ENCODE results near the gene LGALS7B.
"Not testable (repeated sequence)": the region's sequence is repeated elsewhere in the genome, so short reads cannot be mapped to it uniquely, and the experiment has no call there.

The LGALS7B gene

DNA sequence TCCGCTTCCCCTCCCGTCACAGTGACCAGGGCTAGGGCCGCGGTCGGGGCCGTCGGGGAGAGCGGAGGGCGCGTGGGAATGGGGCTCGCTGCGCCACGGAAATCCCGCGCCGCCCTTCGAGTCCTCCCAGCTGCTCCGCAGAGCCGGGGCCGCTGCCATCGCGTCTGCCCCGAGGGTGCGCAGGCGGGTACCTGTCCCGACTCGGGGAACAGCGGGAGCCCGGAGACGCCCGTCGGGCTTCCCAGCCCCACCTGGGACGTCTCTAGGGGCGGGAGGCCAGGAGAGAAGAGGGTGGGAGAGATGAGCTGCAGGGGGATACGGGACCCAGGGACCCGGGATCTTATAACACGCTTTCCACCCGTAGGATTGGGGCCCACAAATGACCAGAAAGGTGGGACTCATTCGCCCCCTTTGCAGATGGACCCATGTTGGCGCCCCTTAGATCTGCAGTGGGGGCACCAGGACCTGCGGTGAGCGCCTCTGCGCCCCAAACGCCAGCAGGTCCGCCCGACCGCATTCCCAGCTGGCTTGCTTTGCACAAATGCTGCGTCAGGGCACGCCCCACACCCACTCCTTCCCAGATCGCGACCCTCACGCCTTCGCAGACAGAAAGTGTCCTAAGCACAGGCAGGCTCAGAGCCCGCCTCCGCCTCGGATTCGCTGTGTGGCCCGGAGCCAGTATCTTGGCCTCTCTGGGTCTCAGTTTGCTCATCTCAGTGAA lies 18.6 kb upstream of the LGALS7B start:
- not testable (repeated sequence) for DNase-seq (ENCODE audit: low spot score)

DNA sequence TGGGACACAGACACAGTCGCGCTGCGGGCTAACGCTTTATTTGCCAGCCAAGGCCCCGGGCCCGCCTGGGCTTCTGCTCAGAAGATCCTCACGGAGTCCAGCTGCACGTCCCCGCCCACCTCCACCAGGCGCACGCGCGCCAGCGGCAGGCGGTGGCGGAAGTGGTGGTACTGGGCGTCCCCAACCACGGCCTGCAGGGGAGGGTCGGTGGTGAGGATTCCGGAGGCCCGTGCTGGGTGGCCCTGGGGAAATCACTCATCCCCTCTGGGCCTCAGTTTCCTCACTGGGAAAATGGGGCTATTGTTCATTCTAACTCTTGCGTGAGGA lies 18.1 kb upstream of the LGALS7B start:
- not testable (repeated sequence) for DNase-seq (ENCODE audit: low spot score)

DNA sequence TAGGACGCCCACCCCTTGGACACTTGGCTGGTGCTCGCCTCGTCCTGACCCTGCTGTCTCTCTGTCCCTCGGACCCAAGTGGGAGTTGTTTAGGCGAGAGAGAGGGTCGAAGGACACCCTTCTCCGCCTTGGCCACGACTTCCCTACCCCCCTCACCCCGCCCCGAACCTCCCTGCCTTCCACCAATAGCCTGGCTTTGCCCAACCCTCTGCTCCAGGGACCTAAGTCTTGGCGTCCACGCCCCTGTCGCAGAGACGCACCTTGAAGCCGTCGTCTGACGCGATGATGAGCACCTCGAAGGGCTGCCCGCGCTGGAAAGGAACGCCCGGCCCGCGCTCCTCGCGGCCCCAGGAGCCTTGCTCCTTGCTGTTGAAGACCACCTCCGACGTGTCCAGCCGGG lies 17.4 kb upstream of the LGALS7B start:
- not testable (repeated sequence) for DNase-seq (ENCODE audit: low spot score)

DNA sequence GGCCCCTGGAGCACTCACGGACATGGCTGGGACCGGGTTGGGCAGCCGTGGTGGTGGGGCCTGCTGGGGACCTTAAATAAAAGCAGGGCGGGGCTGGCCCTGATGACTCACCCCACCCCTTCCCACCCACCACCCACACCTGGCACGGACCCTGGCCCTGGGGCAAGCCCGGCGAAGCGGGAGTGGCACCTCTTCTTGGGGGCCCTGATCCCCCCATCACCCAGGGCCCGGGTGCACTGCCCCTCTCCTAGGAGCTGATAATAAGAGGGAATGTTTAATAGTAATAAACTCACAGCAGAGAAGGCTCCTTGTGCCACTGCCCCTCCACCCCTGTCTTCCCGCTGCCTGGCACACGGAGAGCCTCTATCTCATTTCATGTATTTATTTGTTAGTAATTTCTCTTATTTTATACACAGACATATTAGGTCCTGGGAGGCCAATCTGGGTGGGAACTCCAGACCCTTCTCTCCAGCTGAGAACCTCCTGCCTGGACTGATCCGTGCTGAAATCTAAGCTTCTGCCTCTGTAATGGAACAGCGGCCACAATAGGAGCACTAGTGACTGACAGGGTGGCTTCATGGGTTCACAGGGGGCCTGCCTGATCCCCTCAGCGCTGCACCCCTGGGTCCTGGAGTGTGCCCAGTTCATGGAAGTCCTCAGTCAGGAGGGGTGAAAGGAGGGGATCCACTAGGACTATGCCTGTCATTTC lies 15.4 kb upstream of the LGALS7B start, which contains the start of gene LGALS7:
Gene LGALS7 (minus strand): TSS at position 49 of the 709 bp plus-strand sequence. CDS start 25 bp downstream, at position 24.
- no peak for DNase-seq (ENCODE audit: low spot score)

DNA sequence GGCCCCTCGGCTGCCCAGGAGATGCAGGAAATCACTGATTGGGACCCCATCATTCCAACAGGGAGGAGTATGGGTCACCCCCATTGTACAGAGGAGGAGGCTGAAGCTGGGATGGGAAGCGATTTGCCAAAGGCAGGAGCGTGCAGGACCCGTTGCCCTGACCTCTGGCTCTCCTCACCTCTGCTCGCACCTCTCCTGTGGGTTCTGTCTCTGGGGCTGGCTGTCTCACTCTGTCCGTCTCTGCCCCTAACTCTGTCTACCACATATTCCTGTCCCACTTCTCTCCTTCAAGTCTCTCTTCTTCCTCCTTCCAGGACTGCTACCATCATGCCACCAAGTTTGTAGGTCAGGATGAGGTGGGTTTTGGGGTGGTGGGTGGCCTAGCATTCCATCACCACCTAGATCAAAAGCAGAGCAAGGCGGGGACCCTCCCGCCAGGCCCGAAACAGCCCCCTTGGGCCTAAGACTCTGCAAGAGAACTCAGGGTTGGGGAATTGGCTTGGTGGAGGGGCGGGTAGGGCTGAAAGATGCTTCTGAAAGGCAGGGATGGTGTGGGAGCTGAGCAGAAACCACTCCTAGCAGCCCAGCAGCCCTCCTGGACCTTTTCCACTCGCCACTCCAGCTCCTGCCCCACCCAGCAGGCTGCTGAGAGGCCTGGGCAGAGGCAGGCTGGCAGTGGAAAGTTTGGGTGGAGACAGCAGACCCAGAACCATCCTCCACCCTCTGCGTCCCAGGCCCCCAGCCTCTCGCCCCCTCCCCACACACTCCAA lies 14.6 kb upstream of the LGALS7B start:
- DNase-seq (ENCODE audit: low spot score), result no peak

DNA sequence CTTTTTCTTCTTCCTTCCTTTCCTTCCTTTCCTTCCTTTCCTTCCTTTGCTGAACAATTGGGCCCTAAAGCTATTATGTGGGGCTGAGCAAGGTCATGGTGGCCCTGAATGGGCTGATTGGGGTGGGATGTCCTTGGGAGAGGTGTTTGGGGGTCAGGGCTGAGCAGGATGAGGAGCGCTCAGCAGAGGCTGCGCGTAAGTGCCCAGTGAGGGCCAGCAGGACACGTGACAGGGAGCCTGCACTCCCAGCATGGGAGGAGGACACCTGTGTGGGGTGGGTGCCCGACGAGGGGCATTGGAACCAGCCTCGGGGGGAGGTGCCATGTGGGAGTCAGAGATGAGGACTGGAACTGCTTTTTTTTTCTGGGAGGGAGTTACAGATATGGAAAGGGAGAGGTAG lies 10.3 kb upstream of the LGALS7B start:
- DNase-seq (ENCODE audit: low spot score), result no peak

DNA sequence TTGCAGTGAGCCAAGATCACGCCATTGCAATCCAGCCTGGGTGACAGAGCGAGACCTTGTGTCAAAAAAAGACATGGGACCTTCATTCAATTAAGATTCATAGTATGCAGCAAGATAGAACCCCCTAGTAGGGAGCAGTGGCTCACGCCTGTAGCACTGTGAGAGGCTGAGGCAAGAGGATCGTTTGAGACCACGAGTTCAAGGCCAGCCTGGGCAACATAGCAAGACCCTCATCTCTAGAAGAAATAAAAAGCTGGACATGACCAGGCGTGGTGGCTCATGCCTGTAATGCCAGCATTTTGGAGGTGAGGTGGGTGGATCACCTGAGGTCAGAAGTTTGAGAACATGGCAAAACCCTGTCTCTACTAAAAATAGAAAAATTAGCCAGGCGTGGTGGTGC lies 8.6 kb upstream of the LGALS7B start:
- DNase-seq (ENCODE audit: low spot score), result no peak

DNA sequence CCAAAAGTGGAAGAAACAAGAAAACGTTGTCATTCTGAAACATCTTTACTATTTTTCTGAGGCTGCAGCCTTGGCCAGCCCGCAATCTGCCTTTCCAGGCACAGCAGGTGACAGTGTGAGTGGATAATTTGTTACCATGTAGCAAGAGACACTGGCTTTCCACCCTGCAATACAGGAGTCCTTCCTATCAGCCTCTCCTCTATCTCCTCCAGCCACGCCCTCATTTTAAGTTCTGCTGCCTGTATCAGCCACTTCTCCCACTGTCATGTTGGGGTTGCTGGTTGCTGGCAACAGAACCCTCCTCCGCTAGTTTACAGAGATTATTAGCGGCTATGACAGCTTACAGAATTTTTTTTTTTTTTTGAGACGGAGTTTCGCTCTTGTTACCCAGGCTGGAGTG lies 7.9 kb upstream of the LGALS7B start:
- no peak for DNase-seq (ENCODE audit: low spot score)

DNA sequence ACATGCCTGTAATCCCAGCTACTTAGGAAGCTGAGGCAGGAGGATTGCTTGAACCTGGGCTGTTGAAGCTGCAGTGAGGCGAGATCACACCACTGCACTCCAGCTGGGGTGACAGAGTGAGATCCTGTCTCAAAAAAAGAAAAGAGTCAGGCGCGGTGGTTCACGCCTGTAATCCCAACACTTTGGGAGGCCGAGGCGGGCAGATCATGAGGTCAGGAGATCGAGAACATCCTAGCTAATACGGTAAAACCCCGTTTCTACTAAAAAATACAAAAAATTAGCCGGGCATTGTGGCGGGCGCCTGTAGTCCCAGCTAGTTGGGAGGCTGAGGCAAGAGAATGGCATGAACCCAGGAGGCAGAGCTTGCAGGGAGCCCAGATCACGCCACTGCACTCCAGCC lies 6.8 kb upstream of the LGALS7B start:
- not testable (repeated sequence) for DNase-seq (ENCODE audit: low spot score)

DNA sequence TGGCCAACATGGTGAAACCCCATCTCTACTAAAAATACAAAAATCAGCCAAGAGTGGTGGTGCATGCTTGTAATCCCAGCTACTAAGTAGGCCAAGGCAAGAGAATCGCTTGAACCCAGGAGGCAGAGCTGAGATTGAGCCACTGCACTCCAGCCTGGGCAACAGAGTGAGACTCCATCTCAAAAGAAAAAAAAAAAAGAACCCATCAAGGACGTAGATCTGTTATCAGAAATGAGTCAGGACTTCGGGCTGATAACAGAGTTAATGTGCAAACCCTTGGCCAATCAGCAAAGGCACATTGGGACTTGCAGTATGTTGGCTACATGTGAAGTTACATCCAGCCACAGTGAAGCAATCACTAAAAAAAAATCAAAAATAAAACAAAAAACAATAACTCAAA lies 4.8 kb upstream of the LGALS7B start:
- DNase-seq (ENCODE audit: low spot score), result no peak

DNA sequence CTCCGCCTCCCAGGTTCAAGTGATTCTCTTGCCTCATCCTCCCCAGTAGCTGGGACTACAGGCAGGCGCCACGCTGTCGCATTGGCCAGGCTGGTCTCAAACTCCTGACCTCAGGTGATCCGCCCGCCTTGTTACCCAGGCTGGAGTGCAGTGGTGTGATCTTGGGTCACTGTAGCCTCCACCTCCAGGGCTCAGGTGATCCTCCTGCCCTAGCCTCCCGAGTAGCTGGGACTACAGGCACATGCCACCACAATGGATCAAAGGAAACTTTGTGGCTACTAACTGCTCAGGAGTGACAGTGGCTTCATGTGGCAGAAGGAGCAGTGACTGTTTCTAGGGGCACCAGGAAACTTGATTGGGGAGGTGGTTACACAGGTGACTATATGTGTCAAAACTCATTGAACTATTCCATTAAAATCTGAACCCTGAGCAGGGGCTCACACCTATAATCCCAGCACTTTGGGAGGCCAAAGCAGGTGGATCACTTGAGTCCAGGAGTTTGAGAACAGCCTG lies 3.8 kb upstream of the LGALS7B start:
- DNase-seq (ENCODE audit: low spot score), result no peak

DNA sequence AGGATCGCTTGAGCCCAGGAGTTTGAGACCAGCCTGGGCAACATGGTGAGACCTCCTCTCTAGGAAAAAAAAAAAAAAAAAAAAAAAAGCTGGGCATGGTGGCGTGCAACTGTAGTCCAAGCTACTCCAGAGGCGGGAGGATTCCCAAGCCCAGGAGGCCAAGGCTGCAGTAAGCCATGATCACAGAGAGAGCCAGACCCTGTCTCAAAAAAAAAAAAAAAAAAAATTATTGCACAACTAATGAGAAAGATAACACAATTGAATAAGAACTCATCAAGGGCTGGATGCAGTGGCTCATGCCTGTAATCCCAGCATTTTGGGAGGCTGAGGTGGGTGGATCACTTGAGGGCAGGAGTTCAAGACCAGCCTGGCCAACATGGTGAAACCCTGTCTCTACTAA lies 2.9 kb upstream of the LGALS7B start:
- not testable (repeated sequence) for DNase-seq (ENCODE audit: low spot score)

DNA sequence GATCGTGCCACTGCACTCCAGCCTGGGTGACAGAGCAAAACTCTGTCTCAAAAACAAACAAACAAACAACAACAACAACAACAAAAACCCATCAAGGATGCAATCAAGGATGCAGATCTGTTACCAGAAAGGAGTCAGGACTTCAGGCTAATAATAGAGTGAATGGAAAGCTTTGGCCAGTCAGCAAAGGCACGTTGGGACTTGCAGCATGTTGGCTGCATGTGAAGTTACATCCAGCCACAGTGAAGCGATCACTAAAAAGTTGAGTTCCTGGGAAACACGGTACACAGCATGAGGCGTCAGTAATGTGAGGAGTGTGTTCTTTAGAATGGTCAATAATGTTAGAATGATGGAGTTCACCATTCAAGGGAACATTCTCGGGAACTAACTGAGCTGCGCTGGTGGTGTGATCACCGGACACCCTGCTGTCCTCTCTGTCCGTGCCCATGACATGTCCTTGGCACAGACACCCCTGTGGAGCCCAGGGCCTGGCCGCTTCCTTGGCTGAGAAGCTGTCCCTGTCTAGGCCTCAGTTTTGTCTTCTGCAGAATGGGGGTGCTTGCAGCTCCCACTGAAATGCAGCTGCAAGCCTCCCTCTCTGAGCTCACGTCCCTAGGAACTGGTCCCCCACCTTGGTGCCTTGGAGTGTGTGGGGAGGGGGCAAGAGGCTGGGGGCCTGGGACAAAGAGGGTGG lies 2.3 kb upstream of the LGALS7B start:
- no peak for DNase-seq (ENCODE audit: low spot score)

DNA sequence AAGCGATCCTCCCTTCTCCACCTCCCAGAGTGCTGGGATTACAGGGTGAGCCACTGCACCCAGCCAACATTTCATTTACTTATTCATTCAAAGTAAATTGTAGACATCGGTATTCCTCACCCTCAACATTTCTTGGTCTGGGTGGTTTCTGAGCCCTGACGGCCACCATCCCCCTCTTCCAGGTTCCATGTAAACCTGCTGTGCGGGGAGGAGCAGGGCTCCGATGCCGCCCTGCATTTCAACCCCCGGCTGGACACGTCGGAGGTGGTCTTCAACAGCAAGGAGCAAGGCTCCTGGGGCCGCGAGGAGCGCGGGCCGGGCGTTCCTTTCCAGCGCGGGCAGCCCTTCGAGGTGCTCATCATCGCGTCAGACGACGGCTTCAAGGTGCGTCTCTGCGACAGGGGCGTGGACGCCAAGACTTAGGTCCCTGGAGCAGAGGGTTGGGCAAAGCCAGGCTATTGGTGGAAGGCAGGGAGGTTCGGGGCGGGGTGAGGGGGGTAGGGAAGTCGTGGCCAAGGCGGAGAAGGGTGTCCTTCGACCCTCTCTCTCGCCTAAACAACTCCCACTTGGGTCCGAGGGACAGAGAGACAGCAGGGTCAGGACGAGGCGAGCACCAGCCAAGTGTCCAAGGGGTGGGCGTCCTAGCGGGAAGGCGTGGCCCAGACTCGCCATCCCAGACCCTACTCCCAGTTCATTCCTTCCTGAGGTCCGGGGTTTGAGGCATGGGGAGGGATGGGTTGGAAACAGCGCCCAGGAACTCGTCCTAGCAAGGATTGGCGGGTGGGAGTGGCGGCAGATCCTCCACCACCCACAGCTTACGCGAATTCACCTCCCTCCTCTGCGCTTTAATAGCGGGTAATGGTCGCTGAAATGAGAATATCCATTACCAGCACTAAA lies 1.8 kb downstream of the LGALS7B start:
- DNase-seq (ENCODE audit: low spot score), result not testable (repeated sequence)

DNA sequence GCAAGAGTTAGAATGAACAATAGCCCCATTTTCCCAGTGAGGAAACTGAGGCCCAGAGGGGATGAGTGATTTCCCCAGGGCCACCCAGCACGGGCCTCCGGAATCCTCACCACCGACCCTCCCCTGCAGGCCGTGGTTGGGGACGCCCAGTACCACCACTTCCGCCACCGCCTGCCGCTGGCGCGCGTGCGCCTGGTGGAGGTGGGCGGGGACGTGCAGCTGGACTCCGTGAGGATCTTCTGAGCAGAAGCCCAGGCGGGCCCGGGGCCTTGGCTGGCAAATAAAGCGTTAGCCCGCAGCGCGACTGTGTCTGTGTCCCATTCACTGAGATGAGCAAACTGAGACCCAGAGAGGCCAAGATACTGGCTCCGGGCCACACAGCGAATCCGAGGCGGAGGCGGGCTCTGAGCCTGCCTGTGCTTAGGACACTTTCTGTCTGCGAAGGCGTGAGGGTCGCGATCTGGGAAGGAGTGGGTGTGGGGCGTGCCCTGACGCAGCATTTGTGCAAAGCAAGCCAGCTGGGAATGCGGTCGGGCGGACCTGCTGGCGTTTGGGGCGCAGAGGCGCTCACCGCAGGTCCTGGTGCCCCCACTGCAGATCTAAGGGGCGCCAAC lies 2.6 kb downstream of the LGALS7B start:
- DNase-seq (ENCODE audit: low spot score), result not testable (repeated sequence)

DNA sequence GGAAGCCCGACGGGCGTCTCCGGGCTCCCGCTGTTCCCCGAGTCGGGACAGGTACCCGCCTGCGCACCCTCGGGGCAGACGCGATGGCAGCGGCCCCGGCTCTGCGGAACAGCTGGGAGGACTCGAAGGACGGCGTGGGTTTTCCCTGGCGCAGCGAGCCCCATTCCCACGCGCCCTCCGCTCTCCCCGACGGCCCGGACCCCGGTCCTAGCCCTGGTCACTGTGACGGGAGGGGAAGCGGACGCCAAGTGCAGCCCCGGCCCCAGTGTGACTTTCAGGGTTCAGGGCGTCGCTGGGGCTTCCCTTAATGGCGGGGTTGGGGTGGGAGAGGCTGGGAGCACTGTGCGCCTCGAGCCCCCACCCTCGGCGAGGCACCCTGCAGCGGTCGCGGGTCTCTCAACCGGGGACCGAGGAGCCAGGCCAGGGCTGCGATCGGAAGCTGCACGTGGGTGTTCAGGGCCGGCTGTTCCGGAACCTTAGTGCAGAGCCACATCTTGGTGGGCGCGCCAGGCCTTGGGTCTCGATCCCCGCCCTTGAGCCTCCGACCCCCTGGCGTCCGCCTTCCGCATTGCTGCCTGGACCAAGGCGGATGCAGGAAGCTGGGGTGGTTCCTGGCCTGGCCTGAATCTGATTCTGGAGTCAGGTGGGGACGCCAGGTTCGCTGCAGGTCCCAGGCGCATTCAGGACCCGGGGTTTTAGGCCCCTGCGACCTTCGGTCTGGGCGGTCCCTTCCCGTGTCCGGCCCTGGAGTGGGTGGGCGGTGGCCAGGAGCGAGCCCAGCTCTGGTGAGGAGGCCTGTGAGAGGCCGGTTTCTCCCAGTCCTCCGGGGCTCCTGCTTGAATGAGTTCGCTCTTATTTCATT lies 3.5 kb downstream of the LGALS7B start:
- no peak for DNase-seq (ENCODE audit: low spot score)

DNA sequence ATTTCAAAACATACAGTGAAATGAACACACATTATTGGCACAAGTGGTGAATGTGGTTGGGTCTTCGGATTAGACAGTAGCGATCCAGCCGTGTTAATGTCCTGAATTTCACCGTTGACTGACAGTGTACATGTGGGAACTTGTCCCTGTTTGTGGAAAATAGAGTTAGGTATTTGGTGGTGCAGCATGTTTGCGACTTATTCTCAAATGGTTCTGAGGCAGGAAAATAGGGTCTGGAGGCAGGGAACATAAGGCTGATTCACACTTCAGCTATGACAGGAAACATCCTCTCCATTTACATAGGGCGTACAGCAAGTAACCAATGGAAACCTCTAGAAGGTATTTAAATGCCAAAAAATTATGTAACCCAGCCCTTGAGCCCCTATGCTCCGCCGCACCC lies 4.2 kb downstream of the LGALS7B start:
- no peak for DNase-seq (ENCODE audit: low spot score)

DNA sequence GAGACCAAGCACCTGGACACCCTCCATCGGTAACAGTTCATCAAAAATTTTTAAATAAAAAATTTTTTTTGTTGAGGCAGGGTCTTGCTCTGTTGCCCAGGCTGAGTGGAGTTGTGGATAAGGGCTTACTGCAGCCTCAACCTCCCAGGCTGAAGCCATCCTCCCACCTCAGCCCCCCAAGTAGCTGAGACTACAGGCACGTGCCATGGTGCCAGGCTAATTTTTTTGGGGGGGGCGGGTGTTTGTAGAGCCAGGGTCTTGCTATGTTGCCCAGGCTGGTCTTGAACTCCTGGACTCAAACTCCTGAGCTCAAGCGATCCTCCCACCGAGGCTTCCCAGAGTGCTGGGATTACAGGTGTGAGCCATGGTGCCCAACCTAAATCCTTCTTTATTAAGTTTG lies 4.7 kb downstream of the LGALS7B start:
- no peak for DNase-seq (ENCODE audit: low spot score)

DNA sequence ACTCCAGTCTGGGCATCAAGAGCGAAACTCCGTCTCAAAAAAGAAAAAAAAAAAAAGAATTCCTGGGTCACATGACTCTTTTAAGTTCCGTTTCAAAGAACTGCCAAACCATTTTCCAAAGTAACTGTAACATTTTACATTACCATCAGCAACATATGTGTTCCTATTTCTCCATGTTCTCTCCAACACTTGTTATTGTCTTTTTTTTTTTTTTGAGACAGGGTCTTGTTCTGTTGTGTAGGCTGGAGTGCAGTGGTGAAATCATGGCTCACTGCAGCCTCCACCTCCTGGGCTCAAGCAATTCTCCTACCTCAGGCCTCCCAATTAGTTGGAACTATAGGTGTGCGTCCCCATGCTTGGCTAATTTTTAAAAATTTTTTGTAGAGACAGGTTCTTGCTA lies 6.5 kb downstream of the LGALS7B start:
- no peak for DNase-seq (ENCODE audit: low spot score)

DNA sequence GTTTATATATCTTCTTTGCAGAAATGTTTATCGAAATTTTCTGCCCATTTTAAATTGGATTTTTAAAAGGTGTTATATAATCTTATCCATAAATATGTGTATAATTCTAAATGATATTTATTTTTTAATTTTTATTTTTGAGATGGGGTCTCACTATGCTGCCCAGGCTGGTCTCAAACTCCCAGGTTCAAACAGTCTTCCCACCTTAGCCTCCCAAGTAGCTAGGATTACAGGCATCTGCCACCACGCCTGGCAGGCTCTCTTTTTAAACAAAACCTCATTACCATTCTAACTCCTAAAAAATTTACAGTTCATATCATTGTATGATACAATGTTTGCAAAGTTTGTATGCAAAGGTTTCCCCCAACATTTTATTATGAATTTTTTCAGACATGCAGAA lies 7.2 kb downstream of the LGALS7B start:
- DNase-seq (ENCODE audit: low spot score), result no peak
